IPS-NIHi11 (cell line): ENCODE measurements around the gene NSMCE1.
"Not testable (repeated sequence)": the region's sequence is repeated elsewhere in the genome, so short reads cannot be mapped to it uniquely, and the experiment has no call there.

Source experiments
- DNase-seq: peaks from one replicate; pipeline ENCODE4 v3.0.0; 2012; ENCODE audit warnings: mixed read lengths, low spot score

Gene NSMCE1

DNA sequence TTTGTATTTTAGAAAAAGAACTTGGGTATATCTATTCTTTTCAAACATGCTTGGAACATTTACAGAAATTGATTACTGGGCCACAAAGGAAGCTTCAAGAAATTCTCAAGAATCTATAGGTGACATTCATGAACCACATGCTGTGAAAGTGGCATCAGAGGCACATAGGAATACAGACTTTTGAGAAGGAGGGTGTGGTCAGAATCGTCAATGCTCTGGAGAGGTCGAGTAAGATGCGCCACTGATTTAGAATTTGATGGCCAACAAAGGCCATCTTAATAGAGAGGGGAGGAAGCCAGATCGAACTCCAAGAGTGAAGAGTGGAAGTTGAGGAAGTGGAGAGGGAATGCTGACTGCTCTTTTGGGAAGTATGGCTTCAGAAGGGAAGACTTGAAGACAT is 3.5 kb upstream of the NSMCE1 start:
- no peak for DNase-seq

DNA sequence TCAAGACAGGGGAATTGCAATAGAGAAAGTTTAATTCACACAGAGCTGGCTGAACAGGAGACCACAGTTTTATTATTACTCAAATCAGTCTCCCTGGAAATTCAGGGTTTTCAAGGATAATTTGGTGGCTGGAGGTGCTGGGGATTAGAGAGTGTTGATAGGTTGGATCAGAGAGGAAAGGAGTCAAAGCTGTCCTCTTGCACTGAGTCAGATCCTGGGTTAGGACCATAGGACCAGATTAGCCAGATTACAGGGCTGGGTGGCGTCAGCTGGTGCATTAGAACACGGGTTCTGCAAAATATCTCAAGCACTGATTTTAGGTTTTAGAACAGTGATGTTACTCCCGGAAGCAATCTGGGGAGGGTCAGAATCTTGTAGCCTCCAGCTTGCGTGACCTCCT is 1.8 kb upstream of the NSMCE1 start:
- DNase-seq, result no peak

DNA sequence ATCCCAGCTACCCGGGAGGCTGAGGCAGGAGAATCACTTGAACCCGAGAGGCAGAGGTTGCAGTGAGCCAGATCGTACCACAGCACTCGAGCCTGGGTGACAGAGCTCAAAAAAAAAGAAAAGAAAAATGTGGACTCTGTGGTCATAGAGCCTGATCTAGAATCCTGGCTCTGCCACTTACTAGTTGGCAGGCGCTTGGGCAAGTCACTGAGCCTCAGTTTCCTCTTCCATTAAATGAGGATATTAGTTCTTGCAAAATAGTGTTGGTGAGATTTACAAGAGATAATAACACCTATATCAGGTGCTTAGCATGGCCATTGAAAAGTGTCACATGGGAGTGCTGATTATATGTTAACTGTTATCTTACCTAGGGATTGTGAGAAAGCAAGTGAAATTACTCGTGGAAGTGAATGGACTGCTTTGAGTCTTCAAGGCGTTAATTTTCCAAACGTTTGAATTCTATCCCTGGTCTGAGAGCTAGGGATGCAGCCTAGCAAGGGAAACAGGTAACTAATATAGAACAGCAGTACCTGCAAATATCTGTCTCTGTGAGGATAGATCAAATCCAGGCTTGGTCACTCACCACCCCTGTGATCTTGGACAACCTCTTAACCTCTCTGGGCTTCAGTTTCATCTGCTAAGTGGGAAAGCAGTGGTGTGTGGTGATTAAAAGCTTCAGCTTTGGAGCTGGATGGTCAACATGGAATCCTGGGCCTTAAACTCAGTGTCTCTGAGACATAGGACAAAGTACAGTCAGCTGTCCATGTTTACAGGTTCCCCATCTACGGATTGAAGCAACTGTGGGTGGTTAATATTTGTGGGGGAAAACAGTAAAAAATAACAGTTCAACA is 953 bp upstream of the NSMCE1 start:
- no peak for DNase-seq

DNA sequence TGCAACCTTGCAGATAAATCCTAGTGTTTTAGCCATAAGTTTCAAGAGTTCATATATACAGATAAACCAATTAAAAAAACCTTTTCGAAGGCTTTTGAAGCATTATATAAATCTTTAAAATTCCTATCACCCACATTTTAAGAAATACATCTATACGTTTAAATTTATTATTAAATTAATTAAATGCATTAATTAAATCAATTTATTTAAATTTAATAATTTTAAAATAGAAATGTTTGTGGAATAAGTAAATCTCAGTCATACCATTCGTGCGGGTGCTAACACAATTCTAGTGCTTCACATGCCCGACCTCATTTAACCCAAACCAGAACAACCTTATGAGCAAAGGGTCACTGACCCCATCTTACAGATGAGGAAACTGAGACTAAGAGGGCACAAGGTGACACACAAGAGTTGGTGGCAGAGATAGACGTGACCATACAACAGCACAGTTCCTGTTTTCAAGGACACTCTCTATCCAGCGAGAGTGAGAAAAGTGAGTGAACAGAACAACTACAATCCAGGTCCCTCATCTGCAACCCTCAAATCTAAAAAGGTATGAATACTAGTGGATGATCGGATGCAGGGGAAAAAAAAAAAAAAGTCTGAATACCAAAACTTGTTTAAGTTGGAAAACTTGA is 1.4 kb downstream of the NSMCE1 start:
- no peak for DNase-seq

DNA sequence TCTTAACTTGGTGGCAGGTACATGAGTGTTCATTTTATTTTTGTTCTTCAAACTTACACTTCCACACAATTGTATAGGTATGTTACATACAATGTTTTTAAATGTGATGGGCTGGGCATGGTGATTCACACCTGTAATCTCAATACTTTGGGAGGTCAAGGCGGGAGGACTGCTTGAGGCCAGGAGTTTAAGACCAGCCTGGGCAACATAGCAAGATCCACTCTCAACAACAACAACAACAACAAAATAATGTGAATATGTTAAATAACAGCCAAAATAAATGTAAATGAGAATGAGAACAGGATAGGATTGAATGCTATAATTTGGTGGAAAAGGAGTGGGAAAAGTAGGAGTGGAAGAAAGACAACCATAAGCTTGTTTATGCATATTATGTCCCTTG is 2.6 kb downstream of the NSMCE1 start:
- DNase-seq, result no peak

DNA sequence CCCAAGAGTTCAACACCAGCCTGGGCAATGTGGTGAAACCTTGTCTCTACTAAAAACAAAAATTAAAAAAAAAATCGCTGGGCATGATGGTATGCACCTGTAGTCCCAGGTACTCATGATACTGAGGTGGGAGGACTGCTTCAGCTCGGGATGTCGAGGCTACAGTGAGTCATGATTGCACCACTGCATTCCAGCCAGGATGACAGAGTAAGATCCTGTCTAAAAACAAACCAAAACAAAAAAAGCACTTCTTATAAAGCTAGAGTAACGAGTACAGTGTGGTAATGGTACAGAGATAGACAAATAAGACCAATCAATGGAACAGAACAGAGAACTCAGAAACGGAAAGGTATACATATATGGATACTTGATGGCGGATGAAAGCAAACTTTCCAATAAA is 4.4 kb downstream of the NSMCE1 start:
- DNase-seq, result no peak

DNA sequence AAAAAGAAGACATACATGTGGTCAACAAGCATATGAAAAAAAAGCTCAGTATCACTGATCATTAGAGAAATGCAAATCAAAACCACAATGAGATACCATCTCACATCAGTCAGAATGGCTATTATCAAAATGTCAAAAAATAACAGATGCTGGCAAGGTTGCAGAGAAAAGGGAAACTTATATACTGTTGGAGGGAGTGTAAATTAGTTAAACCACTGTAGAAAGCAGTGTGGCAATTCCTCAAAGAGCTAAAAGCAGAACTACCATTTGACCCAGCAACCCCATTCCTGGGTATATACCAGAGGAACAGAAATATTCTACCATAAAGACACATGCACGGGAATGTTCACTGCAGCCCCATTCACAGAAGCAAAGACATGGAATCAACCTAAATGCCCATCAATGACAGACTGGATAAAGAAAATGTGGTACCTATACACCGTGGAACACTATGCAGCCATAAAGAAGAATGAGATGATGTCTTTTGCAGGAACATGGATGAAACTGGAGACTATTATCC is 5.6 kb downstream of the NSMCE1 start:
- DNase-seq, result not testable (repeated sequence)

DNA sequence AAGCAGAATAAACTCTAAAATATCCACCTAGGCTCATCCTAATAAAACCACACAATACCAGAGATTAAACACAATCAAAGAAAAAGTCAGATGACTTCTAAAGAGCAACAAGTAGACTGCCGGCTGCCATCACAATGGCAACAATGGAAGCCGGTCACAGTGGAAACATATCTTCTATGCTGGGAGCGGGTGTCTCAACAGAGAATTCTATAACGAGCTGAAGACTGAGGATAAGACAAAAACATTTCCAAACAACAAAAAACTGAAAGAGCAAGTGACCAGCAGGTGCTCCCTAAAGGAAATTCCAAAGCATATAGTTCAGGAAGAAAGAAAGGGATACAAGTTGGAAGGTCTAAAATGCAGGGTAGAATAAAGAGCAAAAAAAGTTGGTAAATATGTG is 8.9 kb downstream of the NSMCE1 start:
- no peak for DNase-seq

DNA sequence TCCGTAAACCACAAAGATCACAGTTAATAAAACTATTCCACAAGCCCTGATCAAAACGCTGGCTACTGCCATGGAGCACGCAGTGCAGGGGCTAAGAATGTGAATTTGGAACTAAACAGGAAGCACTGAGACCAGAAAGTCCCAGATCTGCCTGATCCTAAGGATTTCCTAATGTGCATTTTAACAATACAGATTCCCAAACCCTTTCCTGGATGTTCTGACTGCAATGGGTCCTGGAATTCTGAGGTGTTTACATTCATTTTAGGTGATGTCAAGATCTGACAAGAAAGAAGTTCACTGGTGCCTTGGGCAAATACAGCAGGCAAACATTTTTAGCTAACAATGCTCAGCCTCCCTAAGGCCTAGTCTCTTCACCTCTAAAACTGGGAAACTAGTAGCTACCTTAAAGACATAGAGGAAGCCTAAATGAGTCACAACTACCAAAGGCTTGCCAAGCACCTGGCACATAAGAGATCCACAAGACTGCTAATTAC is 10.3 kb downstream of the NSMCE1 start:
- no peak for DNase-seq

DNA sequence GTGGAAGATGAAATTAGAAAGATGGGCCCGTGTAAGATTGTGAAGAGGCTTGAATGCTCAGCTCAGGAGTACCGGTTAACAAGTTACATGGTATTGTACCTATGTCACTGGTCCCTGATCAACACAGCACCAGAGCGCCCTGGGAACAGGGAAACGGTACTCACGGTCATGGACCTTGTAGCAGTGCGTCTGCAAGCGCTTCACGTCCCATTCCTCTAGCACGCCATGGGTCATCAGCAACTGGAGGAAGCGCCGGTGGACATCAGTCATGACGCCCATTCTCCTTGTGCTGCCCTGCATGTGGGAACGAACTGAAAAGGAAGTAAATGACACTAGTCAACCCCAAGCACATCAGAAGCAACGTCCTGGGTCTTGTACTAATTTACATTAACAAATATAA is 11.3 kb downstream of the NSMCE1 start:
- no peak for DNase-seq

DNA sequence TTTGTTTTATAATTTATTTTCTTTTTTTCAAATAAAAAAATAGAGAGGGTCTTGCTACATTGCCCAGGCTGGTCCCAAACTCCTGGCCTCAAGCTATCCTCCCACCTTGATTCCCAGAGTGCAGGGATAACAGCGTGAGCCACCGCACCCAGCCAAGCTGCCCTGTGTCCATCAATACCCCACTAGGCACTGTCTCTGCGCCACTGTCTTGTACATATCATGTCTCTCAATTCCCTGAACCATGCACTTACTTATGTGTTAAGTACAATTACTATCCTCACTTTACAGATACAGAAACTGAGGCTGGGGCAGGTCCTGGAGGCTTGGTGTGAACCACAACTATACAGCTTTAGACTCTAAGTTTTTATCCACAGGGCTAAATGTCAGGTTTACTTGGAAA is 11.7 kb downstream of the NSMCE1 start:
- no peak for DNase-seq

DNA sequence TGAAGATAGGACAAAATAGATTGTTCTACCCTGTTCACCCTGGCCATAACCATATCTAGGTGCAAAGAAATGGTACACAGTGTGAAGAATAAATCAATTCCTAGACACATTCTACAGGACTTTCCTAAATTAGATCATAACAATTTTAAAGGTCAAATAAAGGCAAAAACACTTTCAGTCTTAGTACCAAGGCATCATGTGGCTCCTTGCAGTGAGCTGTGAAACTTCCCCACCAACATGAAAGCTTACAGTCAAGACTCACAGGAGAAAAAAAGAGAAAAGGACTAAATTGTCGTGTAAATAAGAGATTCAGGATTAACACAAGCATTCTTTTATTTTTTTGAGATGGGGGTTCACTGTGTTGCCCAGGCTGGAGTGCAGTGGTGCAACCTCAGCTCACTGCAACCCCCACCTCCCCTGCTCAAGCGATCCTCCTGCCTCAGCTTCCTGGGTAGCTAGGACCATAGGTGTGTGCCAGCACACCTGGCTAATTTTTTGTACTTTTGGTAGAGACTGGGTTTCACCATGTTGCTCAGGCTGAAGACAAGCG is 14.2 kb downstream of the NSMCE1 start:
- no peak for DNase-seq

DNA sequence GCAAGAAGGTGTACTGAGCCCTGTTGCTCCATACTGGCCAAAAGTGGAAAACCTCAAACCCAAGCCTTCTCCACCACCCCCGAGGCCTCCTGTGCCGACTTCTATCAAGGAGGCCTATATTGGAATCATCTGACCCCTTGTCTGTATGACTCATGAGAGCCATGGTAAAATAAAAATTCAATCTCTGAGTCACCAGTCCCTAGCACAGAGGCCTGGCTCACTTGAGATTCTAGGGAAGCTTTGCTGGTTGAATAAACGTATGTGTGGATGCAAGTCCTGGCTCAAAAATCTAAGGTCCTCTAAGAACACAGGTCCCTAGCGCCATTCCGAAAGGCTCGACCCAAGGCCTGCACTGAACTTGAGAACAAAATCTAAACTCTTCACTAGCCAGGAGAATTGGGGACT is 15.0 kb downstream of the NSMCE1 start:
- DNase-seq, result no peak

DNA sequence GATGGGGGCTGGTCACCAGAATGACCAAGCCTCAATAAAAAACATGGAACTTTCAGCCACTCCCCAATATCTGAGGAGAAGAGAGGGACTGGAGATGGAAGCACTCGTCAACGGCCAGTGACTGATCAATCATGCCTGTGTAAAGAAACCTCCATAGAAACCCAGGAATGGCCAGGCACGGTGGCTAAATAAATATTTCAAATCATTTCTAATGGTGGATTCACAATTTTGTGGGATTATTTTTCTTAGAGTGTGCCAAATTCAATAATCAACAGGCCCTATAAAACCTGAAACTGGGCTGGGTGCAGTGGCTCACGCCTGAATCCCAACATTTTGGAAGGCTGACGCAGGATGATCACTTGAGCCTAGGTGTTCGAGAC is 16.4 kb downstream of the NSMCE1 start:
- DNase-seq, result no peak

DNA sequence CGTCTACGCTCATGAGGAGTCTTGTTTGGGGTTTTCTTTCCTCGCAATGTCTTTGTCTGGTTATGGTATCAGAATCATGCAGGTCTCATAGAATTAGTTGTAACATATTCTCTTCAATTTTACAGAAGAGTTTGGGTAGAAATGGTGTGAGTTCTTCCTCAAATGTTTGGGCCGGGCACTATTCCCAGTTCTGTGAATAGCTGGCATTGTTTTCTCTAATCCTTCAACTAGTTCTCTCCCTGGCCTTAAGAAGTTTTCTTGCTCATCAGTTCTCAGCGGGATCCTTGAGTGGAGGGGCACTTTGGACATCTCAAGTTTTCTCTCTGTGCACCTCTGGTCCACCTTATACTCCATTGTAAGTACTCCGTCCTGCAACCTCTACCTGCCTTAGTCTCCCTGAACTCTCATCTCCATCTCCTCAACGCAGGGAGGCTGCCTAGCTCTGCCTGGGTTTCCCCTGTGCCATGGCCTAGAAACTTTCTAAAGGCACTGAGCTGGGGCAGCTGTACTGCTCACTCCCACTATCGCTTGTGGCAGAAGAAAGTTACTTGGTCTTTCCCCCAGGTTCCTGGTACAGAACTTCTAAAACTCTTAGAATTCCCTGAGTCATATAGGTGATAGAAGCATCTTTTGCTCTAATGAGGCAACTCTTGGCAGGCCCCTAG is 16.9 kb downstream of the NSMCE1 start:
- DNase-seq, result no peak

DNA sequence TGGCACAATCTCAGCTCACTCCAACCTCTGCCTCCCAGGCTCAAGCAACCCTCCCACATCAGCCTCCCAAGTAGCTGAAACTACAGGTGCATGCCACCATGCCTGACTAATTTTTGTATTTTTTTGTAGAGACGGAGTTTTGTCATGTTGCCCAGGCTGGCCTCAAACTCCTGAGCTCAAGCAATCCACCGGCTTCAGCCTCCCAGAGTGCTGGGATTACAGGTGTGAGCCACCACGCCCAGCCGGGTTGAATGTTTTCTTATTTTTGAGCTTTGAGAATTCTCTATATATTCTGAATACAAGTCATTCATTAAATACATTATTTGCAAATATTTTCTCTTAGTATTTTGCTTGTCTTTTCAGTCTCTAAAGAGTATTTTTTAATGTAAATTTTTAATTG is 19.7 kb downstream of the NSMCE1 start:
- not testable (repeated sequence) for DNase-seq

DNA sequence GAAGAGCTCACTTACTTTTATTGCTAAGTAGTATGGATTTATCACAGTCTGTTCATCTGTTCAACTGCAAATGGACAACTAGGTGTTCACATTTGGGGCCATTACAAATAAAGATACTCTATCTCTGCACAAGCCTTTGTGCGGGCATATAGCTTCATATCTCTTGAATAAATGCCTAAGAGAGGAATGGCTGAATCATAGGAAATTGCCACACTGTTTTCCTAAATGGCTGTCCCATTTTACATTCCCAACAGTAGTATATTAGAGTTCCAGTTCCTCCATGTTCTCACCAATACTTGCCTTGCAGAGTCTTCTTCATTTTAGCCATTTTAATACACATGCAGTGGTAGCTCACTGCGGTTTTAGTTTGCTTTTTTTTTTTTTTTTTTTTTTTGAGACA is 20.5 kb downstream of the NSMCE1 start:
- DNase-seq, result no peak

DNA sequence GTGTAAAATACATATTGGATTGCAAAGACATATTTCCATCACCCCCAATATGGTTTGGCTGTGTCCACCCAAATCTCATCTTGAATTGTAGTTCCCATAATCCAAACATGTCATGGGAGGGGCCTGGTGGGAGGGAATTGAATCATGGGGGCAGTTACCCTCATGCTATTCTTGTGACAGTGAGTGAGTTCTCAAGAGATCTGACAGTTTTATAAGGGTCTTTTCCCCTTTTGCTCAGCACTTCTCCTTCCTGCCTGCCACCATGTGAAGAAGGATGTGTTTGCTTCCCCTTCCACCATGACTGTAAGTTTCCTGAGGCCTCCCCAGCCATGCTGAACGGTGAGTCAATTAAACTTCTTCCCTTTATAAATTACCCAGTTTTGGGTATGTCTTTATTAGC is 21.5 kb downstream of the NSMCE1 start:
- not testable (repeated sequence) for DNase-seq

DNA sequence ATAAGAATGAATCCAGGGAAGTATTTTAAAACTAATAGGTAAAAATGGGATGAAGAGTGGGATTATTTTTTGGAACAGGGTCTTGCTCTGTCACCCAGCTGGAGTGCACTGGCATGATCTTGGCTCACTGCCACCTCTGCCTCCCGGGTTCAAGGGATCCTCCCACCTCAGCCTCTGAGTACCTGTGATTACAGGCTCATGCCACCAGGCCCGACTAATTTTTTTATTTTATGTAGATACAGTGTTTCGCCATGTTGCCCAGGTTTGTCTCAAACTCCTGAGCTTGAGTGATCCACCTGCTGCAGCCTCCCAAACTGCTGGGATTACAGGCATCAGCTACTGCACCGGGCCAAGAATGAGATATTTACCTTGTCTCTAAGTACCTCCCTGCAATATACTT is 22.1 kb downstream of the NSMCE1 start:
- DNase-seq, result no peak

DNA sequence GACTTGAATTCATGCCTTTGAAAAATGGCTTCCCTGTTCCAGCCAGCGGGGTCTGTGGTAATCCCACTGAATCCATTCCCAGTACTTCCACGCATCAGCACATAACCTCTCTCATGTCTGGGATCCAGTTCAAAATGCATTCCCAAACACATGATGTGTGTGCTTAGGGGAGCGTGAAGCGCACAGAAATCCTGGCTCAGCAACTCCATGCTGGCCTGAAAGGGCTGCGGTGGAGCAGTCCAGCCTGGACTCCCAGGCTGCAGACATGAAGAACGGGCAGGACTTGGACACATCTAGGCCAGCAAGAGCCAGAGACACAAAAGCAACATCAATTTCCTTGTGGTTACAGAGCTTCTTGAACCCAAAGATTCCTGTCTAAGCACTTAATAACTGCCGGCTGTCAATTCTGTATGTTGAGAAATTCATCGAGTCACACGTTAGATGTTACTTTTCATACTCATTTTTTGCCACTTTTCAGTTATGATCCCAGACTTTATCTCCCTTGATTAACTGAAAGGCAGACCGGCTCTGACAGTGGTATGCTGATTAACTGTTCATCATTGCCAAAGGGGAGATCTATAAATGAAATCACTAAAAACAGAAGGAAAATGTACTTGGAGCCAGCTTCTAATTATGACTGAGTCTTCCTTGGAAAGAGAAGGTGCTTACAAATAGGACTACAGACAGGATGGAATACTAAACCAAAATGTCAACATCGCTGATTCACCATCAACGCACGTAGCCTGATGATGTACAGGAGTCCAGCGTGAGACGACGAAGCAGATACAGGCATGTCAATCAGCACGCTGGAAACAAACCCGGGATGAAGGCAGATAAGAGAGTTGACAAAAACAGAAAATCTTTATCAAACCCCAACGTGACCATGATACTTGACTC is 23.0 kb downstream of the NSMCE1 start:
- no peak for DNase-seq

DNA sequence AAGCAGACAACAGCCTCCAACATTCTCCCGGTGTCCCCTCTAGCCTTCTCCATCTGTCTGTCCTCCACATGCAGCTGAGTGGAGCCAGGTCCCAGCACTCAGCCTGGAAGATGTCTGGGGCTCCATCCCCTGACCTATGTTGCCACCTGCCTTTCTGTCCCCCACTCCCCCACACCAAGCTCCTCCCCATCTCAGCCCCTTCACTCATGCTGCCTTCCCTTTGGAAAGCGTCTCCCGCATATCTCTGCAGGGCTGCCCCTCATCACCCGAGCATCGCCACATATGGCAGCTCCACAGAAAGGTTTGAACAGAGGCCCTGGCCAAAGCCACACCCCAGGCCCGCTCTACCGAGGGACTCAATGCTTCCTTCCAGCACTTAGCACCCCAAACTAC is 24.2 kb downstream of the NSMCE1 start:
- DNase-seq, result no peak
